GM18870 (cell line): ENCODE data around the gene GLUD1.
"Not testable (repeated sequence)": the region's sequence is repeated elsewhere in the genome, so short reads cannot be mapped to it uniquely, and the experiment has no call there.

Experiments
- ATAC-seq: cut with Tn5 transposase; IDR thresholded peaks from one replicate; pipeline ENCODE4 v1.9.1; 2021; ENCODE audit warnings: moderate library complexity; ENCODE audit not compliant: unreplicated experiment

GLUD1 gene

GRCh38 chr10:87053111-87053510 lies 41.5 kb downstream of the GLUD1 start:
- no peak for ATAC-seq

GRCh38 chr10:87045434-87045938 lies 49.2 kb downstream of the GLUD1 start:
- ATAC-seq: no peak

GRCh38 chr10:87043579-87043978 lies 51.1 kb downstream of the GLUD1 start:
- not testable (repeated sequence) for ATAC-seq

GRCh38 chr10:87038786-87039185 lies 55.9 kb downstream of the GLUD1 start:
- no peak for ATAC-seq

- ATAC-seq: no peak
These were observed 56.3 kb downstream of the GLUD1 start for GRCh38 chr10:87038286-87038717.

GRCh38 chr10:87036623-87037022 lies 58.0 kb downstream of the GLUD1 start:
- no peak for ATAC-seq

GRCh38 chr10:87030912-87031635 lies 63.6 kb downstream of the GLUD1 start:
- no peak for ATAC-seq

- not testable (repeated sequence) for ATAC-seq
These were observed 64.2 kb downstream of the GLUD1 start for GRCh38 chr10:87030419-87030818.

- not testable (repeated sequence) for ATAC-seq
These were observed 67.7 kb downstream of the GLUD1 start for GRCh38 chr10:87026747-87027508.

GRCh38 chr10:87025285-87025958 lies 69.2 kb downstream of the GLUD1 start:
- ATAC-seq: not testable (repeated sequence)

- ATAC-seq: not testable (repeated sequence)
These were observed 74.6 kb downstream of the GLUD1 start, which contains the start of gene FAM25A for GRCh38 chr10:87020056-87020455. FAM25A (plus strand) TSS chr10:87020294; CDS start chr10:87020325, 31 bp downstream.

GRCh38 chr10:87019504-87019903 lies 75.1 kb downstream of the GLUD1 start:
- ATAC-seq: not testable (repeated sequence)

GRCh38 chr10:87019066-87019465 lies 75.6 kb downstream of the GLUD1 start:
- ATAC-seq: not testable (repeated sequence)

- ATAC-seq: not testable (repeated sequence)
These were observed 76.5 kb downstream of the GLUD1 start for GRCh38 chr10:87018127-87018526.

GRCh38 chr10:87014986-87015716 lies 79.5 kb downstream of the GLUD1 start:
- ATAC-seq: not testable (repeated sequence)

GRCh38 chr10:87013528-87013927 lies 81.1 kb downstream of the GLUD1 start:
- not testable (repeated sequence) for ATAC-seq

- ATAC-seq: not testable (repeated sequence)
These were observed 85.4 kb downstream of the GLUD1 start for GRCh38 chr10:87009134-87009696.

GRCh38 chr10:87008303-87008702 lies 86.3 kb downstream of the GLUD1 start:
- not testable (repeated sequence) for ATAC-seq

GRCh38 chr10:87007674-87008073 lies 87.0 kb downstream of the GLUD1 start:
- ATAC-seq: not testable (repeated sequence)

- ATAC-seq: not testable (repeated sequence)
These were observed 87.5 kb downstream of the GLUD1 start for GRCh38 chr10:87007124-87007523.
